Karpas-422 (cell line): ENCODE measurements around the gene HEY2. TPM values are rescaled to one million over a fixed set of nuclear protein-coding genes. Genes with fewer than 3 reads are reported as not detected.

Experiments used
- DNase-seq: peaks from one replicate; pipeline ENCODE4 v3.0.0-alpha.2; 2015
- H2AFZ ChIP-seq: fragments of 200-600 bp; sonication (generic); 2 replicates; pipeline ENCODE4 v1.6.1; 2014; ENCODE audit warnings: antibody characterized with exemption, low read length, mixed read lengths
- H3K27ac ChIP-seq: fragments of 200-600 bp; sonication (generic); 2 replicates; pipeline ENCODE4 v1.5.1; 2014; ENCODE audit warnings: mild to moderate bottlenecking, low read length, moderate library complexity
- H3K27me3 ChIP-seq: fragments of 200-600 bp; sonication (generic); 2 replicates; pipeline ENCODE4 v1.6.1; 2014; ENCODE audit warnings: low read length, mixed read lengths
- H3K36me3 ChIP-seq: fragments of 200-600 bp; sonication (generic); 2 replicates; pipeline ENCODE4 v1.6.1; 2014; ENCODE audit warnings: low read length, mixed read lengths; ENCODE audit not compliant: insufficient read depth
- H3K4me1 ChIP-seq: fragments of 200-600 bp; sonication (generic); 2 replicates; pipeline ENCODE4 v1.6.1; 2014; ENCODE audit warnings: mild to moderate bottlenecking, low read length, mixed read lengths
- H3K4me2 ChIP-seq: fragments of 200-600 bp; sonication (generic); 2 replicates; pipeline ENCODE4 v1.6.1; 2014; ENCODE audit warnings: low read length, low read depth, mild to moderate bottlenecking; ENCODE audit not compliant: poor library complexity, severe bottlenecking
- H3K4me3 ChIP-seq: fragments of 200-600 bp; sonication (generic); 2 replicates; pipeline ENCODE4 v1.5.1; 2014; ENCODE audit warnings: mild to moderate bottlenecking, antibody characterized with exemption, low read length, mixed read lengths
- H3K79me2 ChIP-seq: fragments of 200-600 bp; sonication (generic); 2 replicates; pipeline ENCODE4 v1.6.1; 2014; ENCODE audit warnings: mild to moderate bottlenecking, low read length, mixed read lengths
- H3K9ac ChIP-seq: fragments of 200-600 bp; sonication (generic); 2 replicates; pipeline ENCODE4 v1.6.0; 2014; ENCODE audit warnings: low read length
- H3K9me2 ChIP-seq: fragments of 200-600 bp; sonication (generic), shearing (Covaris generic); replicated peaks from 2 replicates; pipeline ENCODE4 v1.6.0; 2014; ENCODE audit warnings: mild to moderate bottlenecking, low read length, moderate library complexity; ENCODE audit not compliant: insufficient read depth
- H3K9me3 ChIP-seq: fragments of 300-700, 200-600 bp; sonication (generic); 2 replicates; pipeline ENCODE4 v1.6.1; 2014; ENCODE audit warnings: low read length, mixed read lengths
- H4K20me1 ChIP-seq: fragments of 200-600 bp; sonication (generic); 2 replicates; pipeline ENCODE4 v1.6.1; 2014; ENCODE audit warnings: mild to moderate bottlenecking, antibody characterized with exemption, low read length, low read depth; ENCODE audit not compliant: insufficient read depth
- total RNA-seq: library from RNA; depleted of rRNA; stranded (reverse); fragments of >200 nt; shearing (Covaris generic); gene quantifications from 2 replicates; pipeline ENCODE4 v1.2.3, GENCODE V29; 2014; ENCODE audit warnings: low replicate concordance

Gene HEY2
- total RNA-seq, 1 experiment from 2014 or later: 0.11 TPM

GRCh38 chr6:125787791-125788190, 38.4 kb downstream of the HEY2 start:
- no peaks in the 10 kb centered on the region; the same call in 1 of the 2 replicates for H3K36me3 ChIP-seq
- H4K20me1 ChIP-seq: no peaks in the 10 kb centered on the region
- peak overlapping the region; percentile 87 for H3K4me2 ChIP-seq
- H3K9me3 ChIP-seq: no peaks in the 10 kb centered on the region
- H3K27ac ChIP-seq: peak overlapping the region; percentile 98
- peak; percentile 79 for DNase-seq
- peaks cover 45% of the 10 kb centered on the region for H3K79me2 ChIP-seq
- no peak overlapping the region for H3K9ac ChIP-seq
- no peak overlapping the region for H3K4me3 ChIP-seq
- H3K4me1 ChIP-seq: peaks cover 54% of the 10 kb centered on the region
- H3K9me2 ChIP-seq: no peaks in the 10 kb centered on the region
- no peak overlapping the region for H2AFZ ChIP-seq
- H3K27me3 ChIP-seq: no peaks in the 10 kb centered on the region

GRCh38 chr6:125789167-125789566, 39.7 kb downstream of the HEY2 start:
- Histone ChIP-seq H3K9me2 (no peaks in the 10 kb centered on the region), H4K20me1 (no peaks in the 10 kb centered on the region), H2AFZ (peak overlapping the region; percentile 2), H3K36me3 (no peaks in the 10 kb centered on the region; the same call in 1 of the 2 replicates), H3K4me2 (peak overlapping the region; percentile 87), H3K4me1 (peaks cover 57% of the 10 kb centered on the region), H3K9me3 (no peaks in the 10 kb centered on the region), H3K4me3 (peak overlapping the region; percentile 91), H3K9ac (peak overlapping the region; percentile 81), H3K27me3 (no peaks in the 10 kb centered on the region), H3K27ac (peak overlapping the region; percentile 98), H3K79me2 (peaks cover 45% of the 10 kb centered on the region)
- DNase-seq: peak; percentile 72

- no peaks in the 10 kb centered on the region for H3K27me3 ChIP-seq
- H3K4me3 ChIP-seq: peak overlapping the region; percentile 91
- peak overlapping the region; percentile 87 for H3K4me2 ChIP-seq
- peaks cover 45% of the 10 kb centered on the region for H3K79me2 ChIP-seq
- H3K27ac ChIP-seq: peak overlapping the region; percentile 98
- H2AFZ ChIP-seq: peak overlapping the region; percentile 2; the same call in 1 of the 2 replicates
- peak; percentile 80 for DNase-seq
- peaks cover 60% of the 10 kb centered on the region for H3K4me1 ChIP-seq
- no peaks in the 10 kb centered on the region for H3K9me2 ChIP-seq
- H4K20me1 ChIP-seq: no peaks in the 10 kb centered on the region
- H3K9me3 ChIP-seq: no peaks in the 10 kb centered on the region
- H3K36me3 ChIP-seq: no peaks in the 10 kb centered on the region; the same call in 1 of the 2 replicates
- H3K9ac ChIP-seq: peak overlapping the region; percentile 81
These were observed 40.3 kb downstream of the HEY2 start for GRCh38 chr6:125789576-125790357.

- peaks cover 68% of the 10 kb centered on the region for H3K4me1 ChIP-seq
These were observed 41.1 kb downstream of the HEY2 start, which contains the start of gene NCOA7 for GRCh38 chr6:125790358-125791150. NCOA7 (plus strand) TSS chr6:125790960; CDS start chr6:125815355, 24,395 bp downstream.

GRCh38 chr6:125791151-125791819, 41.9 kb downstream of the HEY2 start:
- Histone ChIP-seq H3K4me1 (peaks cover 75% of the 10 kb centered on the region), H4K20me1 (no peaks in the 10 kb centered on the region), H3K4me2 (peak overlapping the region; percentile 87), H3K79me2 (peaks cover 59% of the 10 kb centered on the region), H3K27ac (peak overlapping the region; percentile 98), H3K36me3 (no peaks in the 10 kb centered on the region; the same call in 1 of the 2 replicates), H3K9me3 (no peaks in the 10 kb centered on the region), H3K27me3 (no peaks in the 10 kb centered on the region), H3K4me3 (peak overlapping the region; percentile 91), H2AFZ (no peak overlapping the region), H3K9ac (peak overlapping the region; percentile 81), H3K9me2 (no peaks in the 10 kb centered on the region)
- DNase-seq: peak; percentile 84

More at GRCh38 chr6:125790358-125791150, 41.1 kb downstream of the HEY2 start, which contains the start of gene NCOA7:
- H3K9me2 ChIP-seq: no peaks in the 10 kb centered on the region
- peaks cover 51% of the 10 kb centered on the region for H3K79me2 ChIP-seq
- no peaks in the 10 kb centered on the region for H3K27me3 ChIP-seq
- H4K20me1 ChIP-seq: no peaks in the 10 kb centered on the region
- H3K36me3 ChIP-seq: no peaks in the 10 kb centered on the region; the same call in 1 of the 2 replicates
- H3K4me2 ChIP-seq: peak within 1 kb of the TSS; percentile 87
- peak within 1 kb of the TSS; percentile 98 for H3K27ac ChIP-seq
- H2AFZ ChIP-seq: peak within 1 kb of the TSS; percentile 2; the same call in 1 of the 2 replicates
- peak within 1 kb of the TSS; percentile 81 for H3K9ac ChIP-seq
- no peaks in the 10 kb centered on the region for H3K9me3 ChIP-seq
- peak within 1 kb of the TSS; percentile 91 for H3K4me3 ChIP-seq
- peak; percentile 90 for DNase-seq

GRCh38 chr6:125791820-125792165, 42.4 kb downstream of the HEY2 start:
- H3K36me3 ChIP-seq: no peaks in the 10 kb centered on the region; the same call in 1 of the 2 replicates
- H3K4me2 ChIP-seq: peak overlapping the region; percentile 87
- no peak overlapping the region for H2AFZ ChIP-seq
- DNase-seq: no peak
- peaks cover 64% of the 10 kb centered on the region for H3K79me2 ChIP-seq
- H3K4me1 ChIP-seq: peaks cover 80% of the 10 kb centered on the region
- H3K9ac ChIP-seq: peak overlapping the region; percentile 81
- no peaks in the 10 kb centered on the region for H3K9me3 ChIP-seq
- H3K9me2 ChIP-seq: no peaks in the 10 kb centered on the region
- peak overlapping the region; percentile 98 for H3K27ac ChIP-seq
- H4K20me1 ChIP-seq: no peaks in the 10 kb centered on the region
- peak overlapping the region; percentile 91 for H3K4me3 ChIP-seq
- no peaks in the 10 kb centered on the region for H3K27me3 ChIP-seq

GRCh38 chr6:125792172-125792571, 42.7 kb downstream of the HEY2 start:
- H3K9me2 ChIP-seq: no peaks in the 10 kb centered on the region
- peak overlapping the region; percentile 98 for H3K27ac ChIP-seq
- DNase-seq: no peak
- peaks cover 84% of the 10 kb centered on the region for H3K4me1 ChIP-seq
- H4K20me1 ChIP-seq: no peaks in the 10 kb centered on the region
- peak overlapping the region; percentile 91 for H3K4me3 ChIP-seq
- no peaks in the 10 kb centered on the region; the same call in 1 of the 2 replicates for H3K36me3 ChIP-seq
- no peaks in the 10 kb centered on the region for H3K9me3 ChIP-seq
- H3K79me2 ChIP-seq: peaks cover 68% of the 10 kb centered on the region
- H3K9ac ChIP-seq: peak overlapping the region; percentile 81
- H3K27me3 ChIP-seq: no peaks in the 10 kb centered on the region
- no peak overlapping the region for H2AFZ ChIP-seq
- H3K4me2 ChIP-seq: peak overlapping the region; percentile 87
